Measurements from ENCODE around the gene DPP9.

DNA sequence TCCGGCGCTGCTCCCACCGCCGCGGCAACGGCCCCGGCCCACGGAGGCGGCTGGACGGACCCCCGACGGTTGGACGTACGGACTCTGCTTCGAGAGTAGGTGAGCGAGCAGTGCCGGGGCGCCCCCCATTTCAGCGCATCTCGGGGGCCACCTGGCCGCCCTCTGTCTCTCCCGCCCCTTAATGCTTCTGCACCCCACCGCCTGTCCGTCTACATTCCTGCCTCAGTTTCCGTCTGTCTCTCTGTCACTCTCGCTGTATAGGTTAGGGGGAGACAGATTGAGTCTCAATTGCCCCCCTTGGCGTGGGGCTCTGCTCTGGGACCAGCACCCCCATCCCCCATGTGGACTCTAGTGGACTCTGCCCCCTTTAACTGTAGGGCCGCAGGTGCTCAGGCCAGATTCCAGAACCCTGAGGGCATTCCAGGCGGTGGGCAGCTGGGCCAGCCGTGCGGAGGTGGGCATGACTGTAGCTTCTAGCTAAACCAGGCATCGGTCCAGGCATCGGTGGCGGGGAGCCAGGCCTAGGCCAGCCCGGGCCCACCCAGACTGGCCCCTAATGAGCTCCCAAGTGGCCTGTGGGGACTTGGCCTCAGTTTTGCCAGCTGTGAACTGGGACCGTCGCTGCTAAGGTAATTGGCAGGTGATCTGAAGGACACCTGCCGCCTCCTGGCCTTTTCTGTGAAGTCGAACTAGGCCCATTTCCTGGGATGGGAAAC is 84.0 kb downstream of the DPP9 start:
- TF ChIP-seq, protein P1, sequence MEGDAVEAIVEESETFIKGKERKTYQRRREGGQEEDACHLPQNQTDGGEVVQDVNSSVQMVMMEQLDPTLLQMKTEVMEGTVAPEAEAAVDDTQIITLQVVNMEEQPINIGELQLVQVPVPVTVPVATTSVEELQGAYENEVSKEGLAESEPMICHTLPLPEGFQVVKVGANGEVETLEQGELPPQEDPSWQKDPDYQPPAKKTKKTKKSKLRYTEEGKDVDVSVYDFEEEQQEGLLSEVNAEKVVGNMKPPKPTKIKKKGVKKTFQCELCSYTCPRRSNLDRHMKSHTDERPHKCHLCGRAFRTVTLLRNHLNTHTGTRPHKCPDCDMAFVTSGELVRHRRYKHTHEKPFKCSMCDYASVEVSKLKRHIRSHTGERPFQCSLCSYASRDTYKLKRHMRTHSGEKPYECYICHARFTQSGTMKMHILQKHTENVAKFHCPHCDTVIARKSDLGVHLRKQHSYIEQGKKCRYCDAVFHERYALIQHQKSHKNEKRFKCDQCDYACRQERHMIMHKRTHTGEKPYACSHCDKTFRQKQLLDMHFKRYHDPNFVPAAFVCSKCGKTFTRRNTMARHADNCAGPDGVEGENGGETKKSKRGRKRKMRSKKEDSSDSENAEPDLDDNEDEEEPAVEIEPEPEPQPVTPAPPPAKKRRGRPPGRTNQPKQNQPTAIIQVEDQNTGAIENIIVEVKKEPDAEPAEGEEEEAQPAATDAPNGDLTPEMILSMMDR (conservative IDR thresholded peaks at IDR 0.05; ENCODE audit: low read length), result no peak
- TF ChIP-seq EZH2phosphoT487 (IDR thresholded peaks at IDR 0.05; ENCODE audit: borderline replicate concordance, low read depth, low read length), result no peak

Data from OCI-LY7 (cell line).